Naive thymus-derived CD4-positive, alpha-beta T cell (primary cell): ENCODE results near the gene ERAP2. TPM values are rescaled to one million over a fixed set of nuclear protein-coding genes. Genes with fewer than 3 reads are reported as not detected.

Experiments used
- ATAC-seq: fragments of 150-1000 bp; cut with Tn5 transposase; 2 replicates; pipeline ENCODE4 v1.10.0; 2021; ENCODE audit warnings: mild to moderate bottlenecking, moderate library complexity
- CTCF ChIA-PET: fragments of 350-600 bp; sonication (Branson Sonifier 250); formaldehyde crosslinking; loops from one replicate; lab custom pipeline; 2021; ENCODE audit warnings: antibody characterized with exemption; lab: Charles Lee
- POLR2A ChIA-PET: fragments of 350-600 bp; sonication (Branson Sonifier 250); formaldehyde crosslinking; loops from one replicate; lab custom pipeline; 2021; ENCODE audit warnings: antibody characterized with exemption, inconsistent platforms; lab: Charles Lee
- DNase-seq, 9 donors: peaks; one replicate each; pipeline versions ENCODE4 v3.0.0 to v3.0.0-alpha.2; 2020 to 2022; ENCODE audit warnings: mixed read lengths in 1 of 9
- H3K27ac ChIP-seq: one replicate; pipeline ENCODE4 v1.7.0; 2013; ENCODE audit warnings: mild to moderate bottlenecking, low read depth, low read length, moderate library complexity
- H3K27me3 ChIP-seq, 2 donors: one replicate each; pipeline ENCODE4 v1.7.0; 2013; ENCODE audit warnings: low read length in 2 of 2, mild to moderate bottlenecking in 2 of 2, moderate library complexity in 2 of 2; ENCODE audit not compliant: control insufficient read depth in 2 of 2, insufficient read depth in 2 of 2
- H3K36me3 ChIP-seq, 3 experiments: 1 replicate in 2 of 3; 2 replicates in 1 of 3; pipeline ENCODE4 v1.7.0; 2013; ENCODE audit warnings: low read length in 3 of 3, mild to moderate bottlenecking in 3 of 3, moderate library complexity in 1 of 3; ENCODE audit not compliant: insufficient read depth in 3 of 3, control insufficient read depth in 2 of 3
- H3K4me1 ChIP-seq, 2 donors: one replicate each; pipeline ENCODE4 v1.7.0; 2013; ENCODE audit warnings: low read length in 2 of 2, mild to moderate bottlenecking in 2 of 2, moderate library complexity in 1 of 2; ENCODE audit not compliant: control insufficient read depth in 2 of 2, insufficient read depth in 2 of 2
- H3K4me3 ChIP-seq: 2 replicates; pipeline ENCODE4 v1.7.0; 2013; ENCODE audit warnings: mild to moderate bottlenecking, low read length
- H3K9me3 ChIP-seq, 3 experiments: 1 replicate in 2 of 3; 2 replicates in 1 of 3; pipeline ENCODE4 v1.7.0; 2013; ENCODE audit warnings: low read length in 3 of 3; ENCODE audit not compliant: control insufficient read depth in 2 of 3
- H3K27ac Mint-ChIP-seq, 9 donors: one replicate each; pipeline ENCODE4 v1.8.0; 2020 to 2022; ENCODE audit warnings: mixed read lengths in 9 of 9, mild to moderate bottlenecking in 8 of 9, moderate library complexity in 5 of 9, inconsistent platforms in 2 of 9
- H3K27me3 Mint-ChIP-seq, 5 donors: one replicate each; pipeline ENCODE4 v1.8.0; 2021 to 2022; ENCODE audit warnings: mixed read lengths in 5 of 5, mild to moderate bottlenecking in 1 of 5
- H3K36me3 Mint-ChIP-seq, 5 donors: one replicate each; pipeline ENCODE4 v1.8.0; 2020 to 2022; ENCODE audit warnings: mixed read lengths in 5 of 5, mild to moderate bottlenecking in 3 of 5, inconsistent platforms in 1 of 5
- H3K4me1 Mint-ChIP-seq, 7 donors: one replicate each; pipeline ENCODE4 v1.8.0; 2020 to 2022; ENCODE audit warnings: mixed read lengths in 7 of 7, mild to moderate bottlenecking in 3 of 7, inconsistent platforms in 1 of 7
- H3K4me3 Mint-ChIP-seq, 10 donors: one replicate each; pipeline ENCODE4 v1.8.0; 2020 to 2022; ENCODE audit warnings: mild to moderate bottlenecking in 10 of 10, mixed read lengths in 10 of 10, moderate library complexity in 6 of 10, inconsistent platforms in 2 of 10
- H3K9me3 Mint-ChIP-seq, 11 donors: one replicate each; pipeline ENCODE4 v1.8.0; 2020 to 2022; ENCODE audit warnings: mixed read lengths in 11 of 11, mild to moderate bottlenecking in 4 of 11, inconsistent platforms in 1 of 11, moderate library complexity in 1 of 11
- intact Hi-C, 2 donors: fragments of 100-400 bp; cut with micrococcal nuclease; formaldehyde crosslinking; loops; one replicate each; pipeline ENCODE4 v1.15.1; 2023
- polyA plus RNA-seq, 2 donors: library from polyadenylated mRNA; unstranded; fragments of 300-500 nt; fragmentation: Illumina TruSeq; gene quantifications; one replicate each; pipeline ENCODE4 v1.2.3, GENCODE V29; 2021
- total RNA-seq, 6 experiments: library from RNA in 5 of 6; stranded (reverse) in 5 of 6; gene quantifications; 1 replicate in 5 of 6; 2 replicates in 1 of 6; pipeline ENCODE4 v1.2.3 and lab custom pipeline; 2021 to 2026

ERAP2 gene
- total and polyA plus RNA-seq, 7 experiments from 2014 or later = 11.1 to 161 (median 97.2) TPM

DNA sequence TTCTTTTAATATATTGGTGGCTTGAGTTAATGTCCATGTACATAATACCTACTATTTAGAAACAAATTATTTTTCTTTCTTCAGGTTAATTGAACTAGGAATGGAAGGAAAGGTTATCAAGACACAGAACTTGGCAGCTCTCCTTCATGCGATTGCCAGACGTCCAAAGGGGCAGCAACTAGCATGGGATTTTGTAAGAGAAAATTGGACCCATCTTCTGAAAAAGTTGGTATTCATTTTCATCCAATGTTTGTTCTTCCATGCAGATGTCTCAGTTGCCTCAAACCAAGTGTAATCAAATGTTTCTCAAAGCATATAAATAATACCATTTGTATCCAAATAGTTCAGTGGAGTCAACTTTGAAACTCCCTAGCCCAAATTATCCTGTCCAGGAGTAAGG, 36.9 kb downstream of the ERAP2 start:
- Histone ChIP-seq H3K27me3 (no peaks in the 10 kb centered on the region), H3K36me3 (peaks cover 0 to 75% (median 34%) of the 10 kb centered on the region in 3 experiments), H3K4me1 (no peaks in the 10 kb centered on the region), H3K4me3 (no peak overlapping the region), H3K9me3 (no peaks in the 10 kb centered on the region), H3K27ac (no peak overlapping the region)
- Mint-ChIP-seq H3K27me3 (no peaks in the 10 kb centered on the region), H3K27ac (peak overlapping the region in 2 of 9 donors; percentile 19 to 65), H3K4me1 (peaks cover 6 to 31% (median 23%) of the 10 kb centered on the region in 7 donors), H3K36me3 (peaks cover 19 to 47% (median 40%) of the 10 kb centered on the region in 5 donors), H3K9me3 (no peaks in the 10 kb centered on the region), H3K4me3 (no peak overlapping the region)
- ChIA-PET POLR2A (interaction anchor here (1.0 to 1.7 kb wide), 3 partner anchors 11 to 20 kb away, joined by 3 to 5 read pairs (median 4); no protein-coding TSS in a partner anchor), CTCF (interaction anchor here (0.6 to 2.4 kb wide), 2 partner anchors 44 to 83 kb away, joined by 3 to 9 read pairs; no protein-coding TSS in a partner anchor)
- intact Hi-C loops = no loop called here
- no peak for DNase-seq
- ATAC-seq = no peak

DNA sequence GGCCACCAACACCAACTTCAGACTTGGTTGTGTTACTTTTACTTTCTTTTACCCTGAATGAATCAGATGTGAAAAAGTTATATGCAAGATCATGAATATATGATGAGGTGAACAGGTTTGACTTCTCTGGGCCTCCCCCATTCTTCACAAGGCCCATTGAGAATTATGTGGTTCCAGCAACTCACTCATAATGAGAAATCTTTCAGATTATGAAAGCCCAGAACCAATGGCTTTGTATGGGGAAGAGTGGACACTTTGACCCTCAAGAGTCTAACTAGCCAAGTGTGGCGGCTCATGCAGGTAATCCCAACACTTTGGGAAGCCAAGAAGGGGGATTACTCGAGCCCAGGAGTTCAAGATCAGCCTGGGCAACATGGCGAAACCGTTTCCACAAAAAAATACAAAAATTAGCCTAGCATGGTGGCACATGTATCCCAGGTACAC, 43.5 kb downstream of the ERAP2 start:
- CTCF ChIA-PET = no interaction called here
- POLR2A ChIA-PET = no interaction called here
- Mint-ChIP-seq H3K27me3 (no peaks in the 10 kb centered on the region), H3K27ac (peak overlapping the region in 5 of 9 donors; percentile 54 to 87 (median 77)), H3K9me3 (no peaks in the 10 kb centered on the region), H3K36me3 (peaks cover 0 to 38% (median 36%) of the 10 kb centered on the region in 5 donors), H3K4me1 (peaks cover 14 to 56% (median 49%) of the 10 kb centered on the region in 7 donors), H3K4me3 (no peak overlapping the region)
- no peak overlapping the region for H3K27ac ChIP-seq
- peaks cover 0 to 35% (median 6%) of the 10 kb centered on the region in 3 experiments for H3K36me3 ChIP-seq
- no peaks in the 10 kb centered on the region for H3K27me3 ChIP-seq
- H3K4me1 ChIP-seq = peaks cover 0 to 16% of the 10 kb centered on the region in 2 donors
- ATAC-seq (no peak), DNase-seq (no peak)
- intact Hi-C loops = loop anchor here (1.0 to 2.0 kb wide), 3 partner anchors 10 to 15 kb away; no protein-coding TSS in a partner anchor
- no peaks in the 10 kb centered on the region for H3K9me3 ChIP-seq
- no peak overlapping the region for H3K4me3 ChIP-seq

DNA sequence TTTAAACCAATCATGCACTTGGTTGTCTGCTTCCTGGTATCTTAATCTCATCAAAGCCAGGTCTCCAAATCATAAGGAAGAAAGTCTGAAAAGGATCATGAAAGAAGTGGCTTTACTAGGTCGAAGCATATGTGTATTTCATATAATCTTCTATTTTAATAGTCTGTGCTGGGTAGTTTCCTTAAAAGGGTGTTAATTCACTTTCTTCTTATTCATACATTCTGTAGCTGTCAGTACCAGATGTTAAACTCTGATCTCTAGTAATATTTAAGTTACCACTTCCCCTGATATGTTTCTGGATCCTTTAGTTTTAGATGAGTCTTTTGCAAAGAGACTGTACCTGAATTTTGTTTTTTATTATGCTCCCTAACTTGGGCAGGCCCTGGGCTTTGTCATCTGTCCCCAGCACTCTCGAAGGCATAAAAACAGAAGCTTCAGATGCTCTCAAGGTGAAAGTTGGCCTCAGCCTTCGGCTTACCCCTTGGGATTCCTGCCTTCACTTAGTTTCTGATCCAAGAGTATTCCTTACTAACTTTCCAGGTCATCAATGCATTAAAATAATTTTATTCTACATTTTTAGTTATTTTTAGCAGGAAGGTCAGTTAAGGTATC, 44.5 kb downstream of the ERAP2 start:
- Histone ChIP-seq H3K36me3 (peaks cover 0 to 31% (median 6%) of the 10 kb centered on the region in 3 experiments), H3K27me3 (no peaks in the 10 kb centered on the region), H3K4me1 (peaks cover 0 to 22% of the 10 kb centered on the region in 2 donors), H3K9me3 (no peaks in the 10 kb centered on the region), H3K4me3 (no peak overlapping the region), H3K27ac (peak overlapping the region; percentile 29)
- intact Hi-C loops = loop anchor here (1.0 to 2.0 kb wide), 2 partner anchors 12 to 16 kb away; no protein-coding TSS in a partner anchor
- DNase-seq (no peak), ATAC-seq (no peak)
- no peaks in the 10 kb centered on the region for H3K27me3 Mint-ChIP-seq
- H3K4me1 Mint-ChIP-seq = peaks cover 14 to 67% (median 60%) of the 10 kb centered on the region in 7 donors
- H3K36me3 Mint-ChIP-seq = peaks cover 0 to 38% (median 33%) of the 10 kb centered on the region in 5 donors
- ChIA-PET CTCF (no interaction called here), POLR2A (interaction anchor here (0.8 kb wide), 1 partner anchor 11 kb away, joined by 3 read pairs; no protein-coding TSS in a partner anchor)
- peak overlapping the region in 3 of 10 donors; percentile 2 to 49 (median 33) for H3K4me3 Mint-ChIP-seq
- peak overlapping the region in 8 of 9 donors; percentile 65 to 88 (median 79) for H3K27ac Mint-ChIP-seq
- H3K9me3 Mint-ChIP-seq = no peaks in the 10 kb centered on the region

DNA sequence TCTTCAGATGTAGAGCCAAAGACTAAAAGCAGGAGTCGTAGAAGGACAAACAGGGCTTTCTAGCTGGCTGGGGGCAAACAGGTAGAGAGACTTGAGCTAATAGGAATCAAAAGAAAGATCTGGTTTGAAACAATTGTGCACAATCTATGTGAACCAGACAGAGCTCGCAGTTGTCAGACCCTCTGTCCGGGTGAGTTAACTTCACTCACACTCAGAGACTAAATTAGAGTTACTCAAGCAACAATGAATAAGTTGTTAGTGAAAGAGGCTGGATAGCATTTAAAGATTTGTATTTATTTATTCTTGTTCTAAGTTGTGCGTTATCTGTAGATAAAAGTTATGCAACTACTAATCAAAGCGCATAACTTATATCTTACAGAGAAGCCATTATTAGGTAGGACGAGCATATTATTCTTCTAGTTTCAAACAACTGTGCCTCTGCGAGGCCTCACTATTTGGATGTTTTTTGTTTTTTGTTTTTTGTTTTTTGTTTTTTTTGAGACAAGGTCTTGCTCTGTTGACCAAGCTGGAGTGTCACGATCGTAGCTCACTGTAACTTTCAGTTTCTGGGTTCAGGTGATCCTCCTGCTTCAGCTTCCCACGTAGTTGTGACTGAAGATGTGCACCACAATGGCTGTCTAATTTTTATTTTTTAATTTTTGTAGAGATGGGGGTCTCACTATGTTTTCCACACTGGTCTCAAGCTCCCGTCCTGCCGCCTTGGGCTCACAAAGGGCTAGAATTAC, 46.4 kb downstream of the ERAP2 start:
- Histone ChIP-seq H3K27ac (peak overlapping the region; percentile 20), H3K4me1 (peaks cover 0 to 22% of the 10 kb centered on the region in 2 donors), H3K36me3 (peaks cover 0 to 13% (median 6%) of the 10 kb centered on the region in 3 experiments), H3K4me3 (no peak overlapping the region), H3K27me3 (no peaks in the 10 kb centered on the region), H3K9me3 (no peaks in the 10 kb centered on the region)
- H3K27ac Mint-ChIP-seq = peak overlapping the region; percentile 18 to 94 (median 76)
- no peaks in the 10 kb centered on the region for H3K9me3 Mint-ChIP-seq
- no peak for DNase-seq
- no peaks in the 10 kb centered on the region for H3K27me3 Mint-ChIP-seq
- intact Hi-C loops = no loop called here
- peaks cover 0 to 28% (median 24%) of the 10 kb centered on the region in 5 donors for H3K36me3 Mint-ChIP-seq
- H3K4me3 Mint-ChIP-seq = peak overlapping the region in 6 of 10 donors; percentile 8 to 66 (median 26)
- no peak for ATAC-seq
- peaks cover 18 to 78% (median 66%) of the 10 kb centered on the region in 7 donors for H3K4me1 Mint-ChIP-seq
- POLR2A ChIA-PET = interaction anchor here (0.7 to 3.1 kb wide), 6 partner anchors 9 to 53 kb away, joined by 3 to 35 read pairs (median 6); partner anchors contain the start of gene LNPEP
- CTCF ChIA-PET = interaction anchor here (1.8 kb wide), 1 partner anchor 13 kb away, joined by 5 read pairs; the partner anchor contains the start of gene LNPEP

DNA sequence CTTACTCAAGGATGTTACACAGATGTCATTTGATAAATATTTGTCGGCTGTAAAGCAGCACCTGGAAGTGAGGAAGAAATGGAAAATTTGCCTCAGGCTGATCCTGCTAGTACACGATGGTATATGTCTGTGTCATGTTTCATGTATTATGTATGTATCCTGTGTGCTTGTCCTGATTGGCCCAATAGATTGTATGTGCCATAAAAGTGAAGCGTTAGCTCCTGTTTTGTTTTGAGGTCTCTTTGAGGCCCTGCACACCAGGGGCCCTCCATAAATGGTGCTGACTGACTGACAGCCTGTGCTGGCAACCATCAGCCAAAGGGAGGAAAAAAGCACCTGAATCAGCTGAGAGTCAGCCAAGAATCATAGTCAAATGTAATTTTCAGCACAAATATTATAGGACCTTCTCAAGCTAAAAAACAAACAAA, 47.7 kb downstream of the ERAP2 start:
- intact Hi-C loops = loop anchor here in 1 of 2 donors (1.0 kb wide), 1 partner anchor 10 kb away; no protein-coding TSS in a partner anchor
- no peaks in the 10 kb centered on the region for H3K27me3 ChIP-seq
- peak overlapping the region in 9 of 10 donors; percentile 29 to 71 (median 61) for H3K4me3 Mint-ChIP-seq
- H3K9me3 ChIP-seq = no peaks in the 10 kb centered on the region
- ATAC-seq = peak; percentile 92
- H3K27ac ChIP-seq = peak overlapping the region; percentile 59
- peak in 7 of 9 donors; percentile 50 to 69 (median 56) for DNase-seq
- H3K9me3 Mint-ChIP-seq = no peaks in the 10 kb centered on the region
- peaks cover 0 to 26% (median 14%) of the 10 kb centered on the region in 5 donors for H3K36me3 Mint-ChIP-seq
- H3K4me1 ChIP-seq = peaks cover 0 to 27% of the 10 kb centered on the region in 2 donors
- peaks cover 24 to 79% (median 68%) of the 10 kb centered on the region in 7 donors for H3K4me1 Mint-ChIP-seq
- POLR2A ChIA-PET = interaction anchor here (0.6 to 3.1 kb wide), 23 partner anchors 8 to 116 kb away, joined by 3 to 35 read pairs (median 4); partner anchors contain the start of genes ERAP1, ERAP2 and LNPEP
- no peaks in the 10 kb centered on the region for H3K27me3 Mint-ChIP-seq
- no peak overlapping the region for H3K4me3 ChIP-seq
- CTCF ChIA-PET = interaction anchor here (0.8 to 1.8 kb wide), 7 partner anchors 8 to 55 kb away, joined by 3 to 9 read pairs (median 4); partner anchors contain the start of gene LNPEP
- peaks cover 0 to 9% (median 0%) of the 10 kb centered on the region in 3 experiments for H3K36me3 ChIP-seq
- H3K27ac Mint-ChIP-seq = peak overlapping the region; percentile 39 to 96 (median 90)

DNA sequence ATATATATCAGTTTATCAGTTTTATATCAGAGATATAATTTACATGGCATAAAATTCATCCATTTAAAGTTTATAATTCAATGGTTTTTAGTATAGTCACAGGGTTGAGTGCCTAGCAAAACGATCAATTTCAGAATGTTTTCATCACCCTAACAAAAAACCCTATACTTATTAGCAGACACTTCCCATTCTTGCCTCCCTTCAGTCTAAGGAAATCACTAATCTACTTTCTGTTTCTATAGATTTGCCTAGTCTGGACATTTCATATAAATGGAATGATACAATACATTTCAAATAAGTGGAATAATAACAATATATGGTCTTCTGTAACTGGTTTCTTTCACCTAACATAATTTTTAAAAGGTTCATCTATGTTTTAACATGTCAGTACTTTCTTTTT, 50.0 kb downstream of the ERAP2 start:
- Mint-ChIP-seq H3K36me3 (peaks cover 0 to 26% (median 9%) of the 10 kb centered on the region in 5 donors), H3K4me3 (peak overlapping the region in 1 of 10 donors; percentile 14), H3K27me3 (no peaks in the 10 kb centered on the region), H3K4me1 (peaks cover 28 to 87% (median 73%) of the 10 kb centered on the region in 7 donors), H3K9me3 (no peaks in the 10 kb centered on the region), H3K27ac (peak overlapping the region in 8 of 9 donors; percentile 45 to 94 (median 82))
- no peak for DNase-seq
- Histone ChIP-seq H3K36me3 (no peaks in the 10 kb centered on the region), H3K4me1 (peaks cover 0 to 38% of the 10 kb centered on the region in 2 donors), H3K4me3 (no peak overlapping the region), H3K27ac (no peak overlapping the region), H3K9me3 (no peaks in the 10 kb centered on the region), H3K27me3 (no peaks in the 10 kb centered on the region)
- ChIA-PET CTCF (no interaction called here), POLR2A (interaction anchor here (1.0 to 1.5 kb wide), 2 partner anchors 13 to 55 kb away, joined by 4 read pairs; no protein-coding TSS in a partner anchor)
- ATAC-seq = no peak
- intact Hi-C loops = no loop called here
